LoVo (cell line): ENCODE results near the gene PPIF.

Experiments used
- DNase-seq: peaks from one replicate; pipeline ENCODE4 v3.0.0-alpha.2; 2016; ENCODE audit warnings: low spot score

PPIF gene

DNA sequence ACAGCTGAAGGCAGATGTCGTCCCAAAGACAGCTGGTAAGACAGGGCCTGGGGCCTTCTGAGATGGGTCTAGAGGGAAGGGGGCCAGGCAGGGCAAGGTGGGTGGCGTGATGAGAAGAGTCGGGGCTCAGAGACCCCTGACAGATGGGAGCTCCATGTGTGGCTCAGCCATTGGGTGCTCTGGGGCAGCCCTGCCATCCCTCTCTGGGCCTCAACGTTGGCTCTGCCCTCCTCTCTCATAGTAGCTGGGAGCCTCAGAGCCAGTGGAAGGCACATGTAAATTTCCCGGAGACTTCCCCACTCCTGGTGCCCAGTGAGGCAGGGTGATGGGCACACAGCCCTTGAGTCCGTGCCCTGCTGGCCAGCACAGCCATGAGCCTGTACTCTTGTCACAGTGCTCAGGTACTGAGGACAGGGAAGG, 1.8 kb downstream of the PPIF start:
- DNase-seq, result no peak

DNA sequence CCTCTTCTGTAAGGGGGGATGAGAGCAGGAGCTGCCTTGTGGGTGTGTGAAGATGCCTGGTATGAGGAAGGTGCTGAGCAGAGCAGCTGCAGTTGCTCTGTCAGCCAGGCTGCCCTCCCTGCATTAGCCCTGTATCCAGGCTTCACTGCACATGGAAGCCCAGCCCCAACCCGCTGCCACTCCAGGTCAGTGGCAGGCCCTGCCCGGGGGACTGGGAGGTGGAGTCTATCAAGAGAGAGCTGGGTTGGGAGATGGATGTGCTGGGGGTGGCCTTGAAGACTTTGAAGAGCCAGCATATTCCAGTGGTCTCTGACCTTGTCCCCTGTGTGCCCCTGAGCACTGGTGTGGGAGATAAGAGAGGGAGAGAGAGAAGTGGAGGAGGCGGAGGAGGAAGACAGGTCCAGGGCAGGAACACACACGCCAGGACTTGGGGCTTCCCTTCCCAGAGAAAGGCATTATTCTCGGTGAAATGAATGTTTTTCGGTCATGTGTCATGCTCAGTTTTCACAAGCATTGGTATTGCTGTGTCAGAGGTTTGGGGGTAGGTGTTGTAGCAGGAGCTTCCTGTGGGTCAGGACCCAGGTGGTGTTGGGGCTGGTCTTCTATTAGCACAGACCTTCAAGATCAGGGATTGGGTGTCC, 2.6 kb downstream of the PPIF start:
- DNase-seq, result no peak

- no peak for DNase-seq
Observed at GRCh38 chr10:79350407-79351154, 3.3 kb downstream of the PPIF start.

GRCh38 chr10:79351332-79351731, 4.1 kb downstream of the PPIF start:
- DNase-seq, result no peak

GRCh38 chr10:79352035-79352877, 5.0 kb downstream of the PPIF start:
- no peak for DNase-seq

DNA sequence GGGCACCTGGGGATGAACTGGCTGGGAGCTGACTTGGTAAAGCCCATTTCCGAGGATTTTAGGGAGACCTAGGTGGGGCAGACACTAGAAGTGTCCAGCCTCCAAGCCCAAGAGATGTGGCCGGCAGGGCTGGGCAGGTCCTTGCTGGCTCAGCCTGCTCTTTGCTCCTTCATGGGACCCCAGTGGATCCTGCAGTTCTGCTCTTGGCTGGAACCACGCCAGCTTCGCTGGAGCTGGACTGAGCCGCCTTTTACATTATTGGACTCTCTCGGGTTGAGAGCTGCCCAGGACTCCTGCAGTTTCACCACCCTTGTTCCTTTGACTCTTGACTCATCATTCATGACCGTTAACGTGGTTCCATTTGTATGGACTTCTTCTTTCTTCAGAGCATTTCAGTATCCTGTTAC, 5.7 kb downstream of the PPIF start:
- no peak for DNase-seq

DNA sequence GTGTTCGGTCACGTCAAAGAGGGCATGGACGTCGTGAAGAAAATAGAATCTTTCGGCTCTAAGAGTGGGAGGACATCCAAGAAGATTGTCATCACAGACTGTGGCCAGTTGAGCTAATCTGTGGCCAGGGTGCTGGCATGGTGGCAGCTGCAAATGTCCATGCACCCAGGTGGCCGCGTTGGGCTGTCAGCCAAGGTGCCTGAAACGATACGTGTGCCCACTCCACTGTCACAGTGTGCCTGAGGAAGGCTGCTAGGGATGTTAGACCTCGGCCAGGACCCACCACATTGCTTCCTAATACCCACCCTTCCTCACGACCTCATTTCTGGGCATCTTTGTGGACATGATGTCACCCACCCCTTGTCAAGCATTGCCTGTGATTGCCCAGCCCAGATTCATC, 6.5 kb downstream of the PPIF start:
- no peak for DNase-seq

DNA sequence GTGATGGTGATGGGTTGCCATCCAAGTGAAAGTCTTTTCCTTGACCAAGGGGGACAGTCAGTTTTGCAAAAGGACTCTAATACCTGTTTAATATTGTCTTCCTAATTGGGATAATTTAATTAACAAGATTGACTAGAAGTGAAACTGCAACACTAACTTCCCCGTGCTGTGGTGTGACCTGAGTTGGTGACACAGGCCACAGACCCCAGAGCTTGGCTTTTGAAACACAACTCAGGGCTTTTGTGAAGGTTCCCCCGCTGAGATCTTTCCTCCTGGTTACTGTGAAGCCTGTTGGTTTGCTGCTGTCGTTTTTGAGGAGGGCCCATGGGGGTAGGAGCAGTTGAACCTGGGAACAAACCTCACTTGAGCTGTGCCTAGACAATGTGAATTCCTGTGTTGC, 6.9 kb downstream of the PPIF start:
- DNase-seq, result no peak

- DNase-seq, result no peak
Observed at GRCh38 chr10:79354615-79355014, 7.3 kb downstream of the PPIF start.

DNA sequence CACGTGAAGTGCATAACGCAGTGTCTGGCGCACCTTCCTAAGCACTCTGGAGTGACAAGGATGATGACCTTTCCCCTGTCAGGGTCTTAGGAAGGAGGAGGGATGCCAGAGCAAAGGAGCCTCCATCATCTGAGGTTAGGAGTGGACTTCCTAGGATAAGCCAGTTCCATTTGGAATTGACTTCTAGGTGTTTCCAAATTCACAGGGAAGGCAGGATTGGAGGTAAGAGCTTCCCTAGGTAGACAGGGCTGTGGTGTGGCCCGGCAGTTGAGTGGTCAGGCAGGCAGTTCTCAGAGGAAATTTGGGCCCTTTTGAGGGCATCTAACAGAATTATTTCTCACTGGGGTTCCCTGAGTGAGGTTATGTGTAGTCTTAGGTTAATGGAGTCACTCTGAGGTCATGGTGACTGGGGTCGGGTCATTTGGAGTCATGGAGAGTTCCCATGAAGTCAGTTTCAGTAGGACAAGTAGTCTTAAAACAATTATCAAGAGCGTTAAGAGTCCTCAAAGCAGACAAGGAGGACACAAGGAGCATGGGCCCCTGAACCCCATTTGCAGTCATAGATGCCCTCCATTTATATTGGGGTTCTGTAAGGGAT, 8.2 kb downstream of the PPIF start:
- no peak for DNase-seq

DNA sequence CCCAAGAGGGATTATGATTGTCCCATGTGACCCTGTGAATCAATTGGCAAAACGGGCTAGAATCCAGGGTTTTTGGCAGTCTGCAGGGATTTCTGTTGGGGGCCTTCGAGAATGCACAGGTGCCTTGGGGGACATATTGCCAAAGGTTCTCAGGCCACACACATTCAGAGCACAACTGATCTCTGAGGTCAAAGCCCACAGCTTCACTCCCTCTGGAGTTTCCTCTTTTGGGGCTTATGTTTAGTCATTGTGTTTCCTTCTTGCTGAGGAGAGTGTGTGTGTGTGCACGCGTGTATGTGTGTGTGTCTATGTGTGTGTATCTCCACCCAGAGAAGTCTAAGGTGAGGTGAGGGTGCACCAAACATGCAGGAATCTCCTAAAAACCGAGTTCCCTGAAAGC, 8.8 kb downstream of the PPIF start:
- DNase-seq, result no peak

DNA sequence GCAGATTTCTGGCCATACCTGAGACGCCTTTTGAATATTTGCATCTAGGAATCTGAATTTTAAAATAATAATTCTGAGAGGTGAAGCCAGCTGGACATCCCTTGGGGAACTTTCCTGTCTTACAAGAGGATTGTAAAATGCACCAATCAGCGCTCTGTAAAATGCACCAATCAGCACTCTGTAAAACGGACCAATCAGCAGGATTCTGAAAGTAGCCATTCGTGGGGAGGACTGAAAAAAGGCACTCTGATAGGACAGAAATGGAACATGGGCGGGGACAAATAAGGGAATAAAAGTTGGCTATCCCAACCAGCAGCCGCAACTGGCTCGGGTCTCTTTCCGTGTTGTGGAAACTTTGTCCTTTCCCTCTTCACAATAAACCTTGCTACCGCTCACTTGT, 9.9 kb downstream of the PPIF start:
- no peak for DNase-seq

DNA sequence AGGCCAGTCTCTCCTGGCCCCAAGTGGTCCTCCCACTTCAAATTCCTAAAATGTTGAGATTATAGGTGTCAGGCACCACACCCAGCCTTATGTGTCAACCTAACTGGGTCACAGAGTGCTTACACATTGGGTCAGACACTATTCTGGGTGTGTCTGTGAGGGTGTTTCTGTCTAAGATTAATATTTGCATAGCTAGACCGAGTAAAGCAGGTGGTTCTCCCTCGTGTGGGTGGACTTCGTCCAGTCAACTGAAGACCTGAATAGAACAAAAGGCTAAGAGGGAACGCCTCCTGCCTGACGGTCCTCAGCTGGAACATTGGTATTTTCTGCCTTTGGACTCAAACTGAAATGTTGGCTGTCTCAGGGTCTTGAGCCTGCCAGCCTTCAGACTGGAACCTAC, 11.5 kb downstream of the PPIF start:
- DNase-seq, result no peak

DNA sequence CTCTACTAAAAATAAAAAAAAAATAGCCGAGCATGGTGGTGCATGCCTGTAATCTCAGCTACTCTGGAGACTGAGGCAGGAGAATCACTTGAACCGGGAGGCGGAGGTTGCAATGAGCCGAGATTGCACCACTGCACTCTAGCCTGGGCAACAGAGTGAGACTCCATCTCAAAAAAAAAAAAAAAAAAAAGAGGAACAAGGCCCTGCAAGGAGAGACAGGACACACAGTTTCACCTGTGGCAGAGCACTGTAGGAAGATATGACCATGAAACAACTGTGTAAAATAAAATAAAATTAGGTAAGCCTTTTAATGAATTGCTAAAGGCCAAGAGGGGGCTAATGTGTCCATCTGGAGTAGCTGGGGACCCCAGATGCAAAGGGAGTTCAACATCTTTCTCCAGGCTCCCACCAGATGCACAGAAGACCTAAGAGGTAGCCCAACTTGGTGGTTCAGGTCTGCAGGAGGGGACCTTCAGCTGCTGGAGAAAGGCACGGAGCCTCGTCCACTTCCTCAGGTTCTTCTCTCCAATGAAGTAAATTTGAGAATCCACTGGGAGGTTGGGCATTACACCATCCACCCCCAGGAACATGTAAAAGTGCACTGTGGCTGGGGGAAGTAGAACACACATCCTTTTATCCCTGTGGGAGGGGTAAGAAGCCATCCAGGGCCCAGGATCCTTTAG, 12.7 kb downstream of the PPIF start:
- DNase-seq, result no peak

DNA sequence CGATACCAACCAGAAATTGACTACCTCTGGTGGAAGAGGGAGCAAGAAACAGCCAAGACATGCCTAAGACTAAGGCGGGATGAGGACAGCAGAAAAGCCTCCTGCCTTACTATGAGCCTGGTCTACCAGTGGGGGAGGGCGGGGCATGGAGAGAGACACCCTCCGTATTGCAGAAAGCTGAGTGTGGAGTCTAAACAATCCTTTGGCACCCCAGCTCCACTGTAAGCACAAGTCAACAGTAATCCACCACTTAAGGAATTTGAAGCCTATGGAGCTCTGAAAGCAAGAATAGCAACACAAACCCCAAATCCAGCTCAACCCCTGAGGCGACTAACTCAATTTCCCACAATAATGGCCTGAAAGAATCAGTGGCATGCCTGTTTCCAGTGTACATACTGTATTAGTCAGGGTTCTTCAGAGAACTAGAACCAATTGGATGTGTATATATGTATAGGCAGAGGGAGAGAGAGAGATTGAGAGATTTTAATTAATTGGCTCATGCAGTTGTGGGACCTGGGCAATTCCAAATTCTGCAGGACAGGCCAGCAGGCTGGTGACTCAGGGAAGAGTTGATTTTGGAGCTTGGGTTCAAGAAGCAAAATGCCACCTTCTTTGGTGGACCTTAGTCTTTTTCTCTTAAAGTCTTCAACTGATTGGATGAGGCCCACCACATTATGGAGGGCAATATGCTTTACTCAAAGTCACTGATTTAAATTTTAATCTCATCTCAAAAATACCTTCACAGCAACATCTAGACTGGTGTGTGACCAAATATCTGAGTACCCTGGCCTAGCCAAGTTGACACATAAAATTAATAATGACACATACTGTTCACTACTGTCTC, 13.5 kb downstream of the PPIF start:
- no peak for DNase-seq

DNA sequence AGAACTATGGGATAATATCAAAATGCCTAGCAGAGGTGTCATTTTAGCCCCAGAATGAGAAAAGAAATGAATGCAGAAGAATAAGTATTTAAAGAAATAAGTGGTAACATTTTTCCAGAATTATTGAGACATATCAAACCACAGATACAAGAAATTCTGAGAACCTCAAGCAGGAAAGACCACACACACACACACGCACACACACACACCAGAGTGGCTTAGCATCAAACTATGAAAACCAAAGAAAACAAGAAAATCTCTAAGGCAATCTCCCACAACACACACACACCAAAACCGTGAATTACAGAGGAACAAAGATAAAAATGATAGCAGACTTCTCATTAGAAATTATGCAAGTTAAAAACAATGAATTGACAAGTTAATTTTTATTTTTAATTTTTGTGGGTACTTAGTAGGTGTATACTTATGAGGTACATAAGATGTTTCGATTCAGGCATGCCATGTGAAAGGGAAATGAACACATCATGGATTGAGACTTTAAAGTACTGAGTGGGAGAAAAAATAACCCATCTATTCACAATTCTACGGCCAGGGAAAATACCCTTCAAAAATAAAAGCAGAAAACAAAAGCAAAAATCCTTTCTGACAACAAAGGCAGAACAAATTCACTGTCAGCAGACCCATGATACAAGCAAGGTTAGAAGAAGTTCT, 14.6 kb downstream of the PPIF start:
- DNase-seq, result no peak

- DNase-seq, result no peak
Observed at GRCh38 chr10:79367426-79368189, 20.3 kb downstream of the PPIF start.

DNA sequence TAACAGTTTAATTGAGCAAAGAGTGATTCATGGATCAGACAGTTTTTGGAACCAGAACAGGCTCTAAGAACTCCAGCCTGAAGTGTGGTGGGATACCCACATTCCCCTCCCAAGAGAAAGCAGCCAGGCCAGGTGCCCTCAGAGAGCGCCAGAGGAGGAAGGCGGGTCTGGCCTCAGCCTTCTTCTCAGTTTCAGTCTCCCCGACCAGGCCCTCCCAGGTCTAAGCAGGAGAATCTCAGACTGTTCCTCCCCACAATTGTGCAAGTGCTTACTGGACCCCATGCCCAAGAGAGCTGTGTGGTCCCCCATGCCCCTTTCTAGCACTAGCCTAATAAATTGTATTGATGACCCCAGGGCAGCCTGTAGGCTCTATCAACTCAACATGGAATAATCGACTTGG, 25.6 kb downstream of the PPIF start:
- no peak for DNase-seq

GRCh38 chr10:79374312-79375191, 27.3 kb downstream of the PPIF start:
- peak; percentile 64 for DNase-seq
